HepG2 (cell line): Measurements from ENCODE around the gene OTOGL. TPM values are rescaled to one million over a fixed set of nuclear protein-coding genes. Genes with fewer than 3 reads are reported as not detected.

Source experiments
- ATAC-seq: fragments of 200-7000 bp; cut with Tn5 transposase; 3 replicates; pipeline ENCODE4 v1.9.1; 2020; ENCODE audit warnings: mild to moderate bottlenecking, moderate library complexity
- BruUV-seq: library from RNA; stranded (reverse); fragments of 400-500 nt; replicated peaks from 2 replicates; lab custom pipeline; 2021; lab: Mats Ljungman, UMichigan
- CTCF ChIA-PET: fragments of 300-600 bp; formaldehyde crosslinking; extraction: SDS; loops from one replicate; lab custom pipeline; 2021; ENCODE audit warnings: low total read pairs, inconsistent platforms, low intra/inter-chr PET ratio; lab: Yijun Ruan, JAX
- POLR2A ChIA-PET: fragments of 350-600 bp; sonication (Branson Sonifier 250); formaldehyde crosslinking; loops from one replicate; lab custom pipeline; 2020; ENCODE audit warnings: antibody characterized with exemption, inconsistent platforms; lab: Yijun Ruan, JAX
- DNase-seq: peaks from one replicate; pipeline ENCODE4 v3.0.0-alpha.2; 2015; ENCODE audit warnings: low spot score
- FAIRE-seq: peaks from 3 replicates; lab custom pipeline; 2011; peaks lifted over from hg19 to GRCh38; lab: Jason Lieb, UNC
- H2AFZ ChIP-seq: one replicate; pipeline ENCODE4 v1.6.1; 2011; ENCODE audit warnings: low read length, inconsistent platforms
- H3K27ac ChIP-seq: fragments of 300-600 bp; 3 replicates; pipeline ENCODE4 v1.8.0; 2011; ENCODE audit warnings: mixed run types, mild to moderate bottlenecking, mixed read lengths, low read length, inconsistent platforms; ENCODE audit not compliant: insufficient read depth; ENCODE audit errors: extremely low read length
- H3K27me3 ChIP-seq, 2 experiments: fragments of 200-600 bp in 1 of 2; 2 replicates in 1 of 2; 3 replicates in 1 of 2; pipeline versions ENCODE4 v1.6.0 to v1.8.0; 2011; ENCODE audit warnings: low read length in 2 of 2, mild to moderate bottlenecking in 2 of 2, moderate library complexity in 2 of 2, inconsistent platforms in 1 of 2; ENCODE audit not compliant: insufficient read depth in 2 of 2, control insufficient read depth in 1 of 2
- H3K36me3 ChIP-seq, 2 experiments: fragments of 200-600 bp in 1 of 2; replicated peaks in 1 of 2; 2 replicates in 1 of 2; 3 replicates in 1 of 2; pipeline versions ENCODE4 v1.5.1 to v1.8.0; 2011; ENCODE audit warnings: low read length in 2 of 2, inconsistent platforms in 1 of 2; ENCODE audit not compliant: insufficient read depth in 2 of 2, control insufficient read depth in 1 of 2
- H3K4me1 ChIP-seq: 2 replicates; pipeline ENCODE4 v1.5.1; 2012; ENCODE audit warnings: low read length, inconsistent platforms; ENCODE audit not compliant: insufficient read depth
- H3K4me2 ChIP-seq: 2 replicates; pipeline ENCODE4 v1.6.0; 2011; ENCODE audit warnings: low read depth, low read length, inconsistent platforms
- H3K4me3 ChIP-seq, 3 experiments: fragments of 200-600 bp in 1 of 3; sonication (generic), shearing (Covaris generic) in 1 of 3; replicated peaks in 1 of 3; 2 replicates each; pipeline ENCODE4 v1.5.1; 2011 to 2016; ENCODE audit warnings: low read length in 3 of 3, inconsistent platforms in 2 of 3, low read depth in 2 of 3, mild to moderate bottlenecking in 2 of 3, control low read depth in 1 of 3, mixed read lengths in 1 of 3; ENCODE audit not compliant: insufficient read depth in 1 of 3
- H3K79me2 ChIP-seq: one replicate; pipeline ENCODE4 v1.6.1; 2011; ENCODE audit warnings: low read length, inconsistent platforms; ENCODE audit not compliant: insufficient read depth
- H3K9ac ChIP-seq: 2 replicates; pipeline ENCODE4 v1.6.0; 2011; ENCODE audit warnings: mild to moderate bottlenecking, low read depth, low read length, inconsistent platforms; ENCODE audit not compliant: insufficient read depth
- H3K9me3 ChIP-seq: 2 replicates; pipeline ENCODE4 v1.5.1; 2012; ENCODE audit warnings: mild to moderate bottlenecking, low read length
- H4K20me1 ChIP-seq: 2 replicates; pipeline ENCODE4 v1.6.0; 2011; ENCODE audit warnings: inconsistent platforms, mild to moderate bottlenecking, low read length, moderate library complexity; ENCODE audit not compliant: insufficient read depth
- ARID4A ChIP-seq: sonication (generic); formaldehyde crosslinking; IDR thresholded peaks from 2 replicates; pipeline ENCODE4 v1.5.0; 2020; ENCODE audit warnings: mild to moderate bottlenecking, missing genetic modification reagents, borderline replicate concordance
- GPBP1L1 ChIP-seq: sonication (generic); formaldehyde crosslinking; IDR thresholded peaks from 2 replicates; pipeline ENCODE4 v1.5.0; 2020; ENCODE audit warnings: mild to moderate bottlenecking, missing genetic modification reagents
- SALL2 ChIP-seq: sonication (generic); formaldehyde crosslinking; IDR thresholded peaks from 2 replicates; pipeline ENCODE4 v1.8.1; 2023; ENCODE audit warnings: mild to moderate bottlenecking, missing genetic modification reagents, inconsistent platforms
- SP2 ChIP-seq: sonication (generic); formaldehyde crosslinking; IDR thresholded peaks from 2 replicates; pipeline ENCODE4 v1.5.1; 2020; ENCODE audit warnings: mild to moderate bottlenecking, missing genetic modification reagents
- ZBTB44 ChIP-seq: sonication (generic); formaldehyde crosslinking; IDR thresholded peaks from 2 replicates; pipeline ENCODE4 v1.4.0; 2020; ENCODE audit warnings: missing genetic modification reagents
- ZC3H13 ChIP-seq: sonication (generic); formaldehyde crosslinking; IDR thresholded peaks from 2 replicates; pipeline ENCODE4 v1.8.1; 2023; ENCODE audit warnings: mild to moderate bottlenecking, missing genetic modification reagents, moderate library complexity
- ZNF777 ChIP-seq: sonication (generic); formaldehyde crosslinking; IDR thresholded peaks from 2 replicates; pipeline ENCODE4 v1.4.0; 2020; ENCODE audit warnings: missing genetic modification reagents
- WGBS: methylation state at CpG from one replicate; pipeline ENCODE4 v1.1.6; 2017; ENCODE audit warnings: low lambda C conversion rate; 5-methylcytosine and 5-hydroxymethylcytosine counted together
- in situ Hi-C: cut with HindIII; loops from 2 replicates; pipeline ENCODE4 v1.10.0; 2017; ENCODE audit warnings: low pct_unique_long_range_greater_than_20kb; ENCODE audit not compliant: extremely low pct_ligation_motif_present
- intact Hi-C: fragments of 100-400 bp; cut with micrococcal nuclease; formaldehyde crosslinking; loops from one replicate; pipeline ENCODE4 v1.10.0; 2022; ENCODE audit not compliant: unreplicated experiment
- polyA plus RNA-seq, 8 experiments: library from polyadenylated mRNA; depleted of rRNA in 3 of 8; stranded (reverse) in 7 of 8; unstranded in 1 of 8; fragments of >200 nt; fragmentation: Illumina TruSeq in 4 of 8; extraction: Trizol in 4 of 8; gene quantifications; 2 replicates each; pipeline versions ENCODE4 v1.2.1 to v1.2.3, GENCODE V29; 2011 to 2016; ENCODE audit warnings: low read depth in 4 of 8, missing spikeins in 1 of 8, mixed read lengths in 1 of 8; ENCODE audit not compliant: insufficient read depth in 1 of 8
- total RNA-seq, 5 experiments: library from RNA; depleted of rRNA; stranded (reverse); fragments of >200 nt; fragmentation: Illumina TruSeq; extraction: Trizol; gene quantifications; 2 replicates each; pipeline ENCODE4 v1.2.3, GENCODE V29; 2016; ENCODE audit warnings: low read depth in 1 of 5

Gene OTOGL
- total and polyA plus RNA-seq, 2 of the 13 experiments (the other 11 are each of a cell fraction or from before 2014, with no cell fraction given): not detected

- Histone ChIP-seq H3K27me3 (no peaks in the 10 kb centered on the region), H3K27ac (no peak overlapping the region), H3K4me1 (no peaks in the 10 kb centered on the region), H3K79me2 (no peaks in the 10 kb centered on the region), H3K36me3 (no peaks in the 10 kb centered on the region), H4K20me1 (no peaks in the 10 kb centered on the region), H3K9ac (no peak overlapping the region), H3K4me3 (no peak overlapping the region), H3K4me2 (no peak overlapping the region), H2AFZ (no peak overlapping the region), H3K9me3 (no peaks in the 10 kb centered on the region)
- FAIRE-seq (no peak), ATAC-seq (no peak), DNase-seq (no peak)
- in situ Hi-C loops (no loop called here), intact Hi-C loops (no loop called here)
- CTCF ChIA-PET: no interaction called here
- no peak for TF ChIP-seq ZBTB44
- TF ChIP-seq SP2: no peak
- no peak for TF ChIP-seq GPBP1L1 (CRISPR knock-in tag)
- no peak for TF ChIP-seq SALL2 (CRISPR knock-in tag)
- no peak for TF ChIP-seq ARID4A (CRISPR knock-in tag)
- no peak for TF ChIP-seq ZNF777 (CRISPR knock-in tag)
- TF ChIP-seq ZC3H13 (CRISPR knock-in tag): no peak
- BruUV-seq: no TSS peak
- WGBS: 0% methylated on average over 2 of the region's 2 CpGs
- POLR2A ChIA-PET: no interaction called here
These were observed 58.3 kb downstream of the OTOGL start for GRCh38 chr12:80157645-80158044.
